ENCODE data around the gene KMT2B. TPM values are rescaled to one million over a fixed set of nuclear protein-coding genes. Genes with fewer than 3 reads are reported as not detected.

Gene KMT2B
- total RNA-seq, 3 donors from 2014 or later: 64.1 to 74.8 (median 74.5) TPM

DNA sequence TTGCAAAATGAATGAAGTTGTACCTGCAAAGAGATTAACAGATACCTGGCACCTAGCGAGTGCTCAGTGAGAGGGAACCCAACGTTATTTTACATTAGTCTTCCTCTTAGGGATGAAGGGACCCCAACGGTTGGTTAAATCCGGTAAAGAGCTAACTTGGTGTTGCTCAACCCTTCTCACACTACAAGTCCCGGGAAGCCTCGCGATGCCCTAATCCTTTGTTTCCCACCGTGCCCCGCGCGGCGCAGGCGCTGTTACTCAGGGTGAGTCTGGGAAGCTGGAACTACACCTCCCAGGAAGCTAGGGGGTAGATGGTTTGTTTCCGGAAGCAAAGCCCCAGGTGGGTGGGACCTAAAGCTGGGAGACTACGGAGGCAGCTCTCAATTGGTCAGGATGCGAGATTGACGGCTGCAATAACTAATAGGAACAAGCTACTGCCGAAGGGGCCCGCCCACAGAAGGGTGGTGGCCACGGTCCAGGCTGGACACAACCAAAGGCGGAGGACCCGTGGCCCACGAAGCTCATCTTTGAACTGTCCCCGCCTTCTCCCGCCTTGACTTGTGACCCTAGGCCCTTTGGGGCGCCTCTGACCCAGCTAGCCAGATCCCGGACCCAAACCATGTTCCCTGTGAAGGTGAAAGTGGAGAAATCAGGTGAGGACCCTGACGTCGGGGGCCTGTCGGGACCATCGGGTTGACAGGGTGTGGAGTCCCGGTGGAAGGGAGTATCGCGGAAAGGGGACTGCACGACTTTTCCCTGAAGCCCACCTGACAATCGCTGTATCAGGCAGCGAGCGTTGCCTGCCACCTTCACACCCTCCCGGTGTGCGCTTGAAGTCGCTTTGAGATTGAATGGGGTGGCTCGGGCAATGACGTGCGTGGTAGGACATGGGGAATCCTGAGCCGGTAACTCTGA is 30.6 kb downstream of the KMT2B start, which contains the start of gene LIN37:
Gene LIN37, plus strand, starts transcription at position 471 of the 915 bp plus-strand sequence. Its CDS starts 149 bp downstream, at position 620.
- Mint-ChIP-seq H3K36me3 (ENCODE audit: insufficient read depth) (peaks cover 2% of the 10 kb centered on the region), H3K4me1 (ENCODE audit: low read depth) (peaks cover 44% of the 10 kb centered on the region), H3K27me3 (ENCODE audit: low read depth) (no peaks in the 10 kb centered on the region), H3K4me3 (peak within 1 kb of the TSS; percentile 98), H3K9me3 (no peaks in the 10 kb centered on the region)
- ATAC-seq (peak; percentile 77 to 79), DNase-seq (peak; percentile 96)

DNA sequence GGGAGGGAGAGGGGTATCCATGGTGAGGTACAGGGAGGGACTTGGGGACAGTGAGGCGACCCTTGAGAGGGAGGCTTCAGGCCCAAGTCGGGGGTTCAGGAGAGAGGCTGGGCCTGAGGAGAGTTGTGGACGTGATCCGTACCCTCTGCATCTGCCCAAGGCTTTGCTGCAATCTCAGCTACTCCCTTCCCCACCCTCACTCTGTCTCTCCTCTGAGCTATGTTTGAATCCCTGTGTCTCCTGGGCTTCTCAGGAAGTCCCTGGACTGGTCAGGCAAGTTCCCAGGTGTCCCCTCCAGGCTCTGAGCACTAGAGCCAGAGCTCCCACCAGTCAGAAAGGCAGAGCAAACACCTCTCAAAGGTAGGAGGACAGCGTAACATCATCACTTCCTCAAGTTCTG is 32.4 kb downstream of the KMT2B start:
- DNase-seq (no peak), ATAC-seq (no peak)
- Mint-ChIP-seq H3K9me3 (no peaks in the 10 kb centered on the region), H3K27me3 (ENCODE audit: low read depth) (no peaks in the 10 kb centered on the region), H3K4me1 (ENCODE audit: low read depth) (peaks cover 34% of the 10 kb centered on the region), H3K4me3 (peak overlapping the region; percentile 46), H3K36me3 (ENCODE audit: insufficient read depth) (peaks cover 4% of the 10 kb centered on the region)

GRCh38 chr19:35751839-35752745 is 34.3 kb downstream of the KMT2B start:
- no peaks in the 10 kb centered on the region for H3K9me3 Mint-ChIP-seq
- H3K27me3 Mint-ChIP-seq (ENCODE audit: low read depth): peaks cover 5% of the 10 kb centered on the region
- H3K36me3 Mint-ChIP-seq (ENCODE audit: insufficient read depth): peaks cover 4% of the 10 kb centered on the region
- DNase-seq: no peak
- H3K4me3 Mint-ChIP-seq: no peak overlapping the region
- H3K4me1 Mint-ChIP-seq (ENCODE audit: low read depth): peaks cover 30% of the 10 kb centered on the region
- no peak for ATAC-seq

DNA sequence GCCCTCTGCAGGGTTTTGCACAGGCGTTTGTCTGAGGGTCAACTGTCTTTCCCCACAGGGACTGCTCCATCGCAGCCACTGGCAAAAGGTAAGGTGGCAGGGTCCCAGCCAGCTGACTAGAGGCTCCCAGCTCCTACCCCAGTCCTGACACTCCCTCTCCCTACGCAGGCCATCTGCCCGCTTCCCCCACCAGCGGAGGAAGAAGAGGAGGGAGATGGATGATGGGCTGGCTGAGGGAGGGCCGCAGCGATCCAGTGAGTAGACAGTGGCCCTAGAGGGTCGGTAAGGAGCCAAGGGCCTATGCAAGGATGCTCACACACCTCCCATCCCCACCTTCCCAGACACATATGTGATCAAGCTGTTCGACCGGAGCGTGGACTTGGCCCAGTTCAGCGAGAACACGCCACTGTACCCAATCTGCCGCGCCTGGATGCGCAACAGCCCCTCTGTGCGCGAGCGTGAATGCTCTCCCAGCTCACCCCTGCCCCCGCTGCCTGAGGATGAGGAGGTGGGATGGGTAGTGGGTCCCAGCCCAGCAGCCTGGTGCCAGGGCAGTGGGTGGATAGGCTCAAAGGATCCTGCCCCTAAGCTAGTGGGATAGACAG is 35.0 kb downstream of the KMT2B start:
- no peak for DNase-seq
- peaks cover 34% of the 10 kb centered on the region for H3K4me1 Mint-ChIP-seq (ENCODE audit: low read depth)
- H3K36me3 Mint-ChIP-seq (ENCODE audit: insufficient read depth): peaks cover 3% of the 10 kb centered on the region
- no peak for ATAC-seq
- no peaks in the 10 kb centered on the region for H3K9me3 Mint-ChIP-seq
- H3K27me3 Mint-ChIP-seq (ENCODE audit: low read depth): peaks cover 5% of the 10 kb centered on the region
- H3K4me3 Mint-ChIP-seq: no peak overlapping the region

- peaks cover 2% of the 10 kb centered on the region for H3K36me3 Mint-ChIP-seq (ENCODE audit: insufficient read depth)
- no peak for DNase-seq
- no peaks in the 10 kb centered on the region for H3K9me3 Mint-ChIP-seq
- no peak overlapping the region for H3K4me3 Mint-ChIP-seq
- peaks cover 5% of the 10 kb centered on the region for H3K27me3 Mint-ChIP-seq (ENCODE audit: low read depth)
- no peak for ATAC-seq
- H3K4me1 Mint-ChIP-seq (ENCODE audit: low read depth): peaks cover 30% of the 10 kb centered on the region
Measured at GRCh38 chr19:35753634-35754369, 36.0 kb downstream of the KMT2B start.

GRCh38 chr19:35754370-35755130 is 36.7 kb downstream of the KMT2B start:
- no peak for DNase-seq
- Mint-ChIP-seq H3K9me3 (no peaks in the 10 kb centered on the region), H3K4me1 (ENCODE audit: low read depth) (peaks cover 31% of the 10 kb centered on the region), H3K36me3 (ENCODE audit: insufficient read depth) (peaks cover 2% of the 10 kb centered on the region), H3K4me3 (no peak overlapping the region), H3K27me3 (ENCODE audit: low read depth) (peaks cover 5% of the 10 kb centered on the region)
- no peak for ATAC-seq

GRCh38 chr19:35755131-35755549 is 37.3 kb downstream of the KMT2B start:
- peaks cover 29% of the 10 kb centered on the region for H3K4me1 Mint-ChIP-seq (ENCODE audit: low read depth)
- H3K4me3 Mint-ChIP-seq: peak overlapping the region; percentile 24
- peaks cover 5% of the 10 kb centered on the region for H3K27me3 Mint-ChIP-seq (ENCODE audit: low read depth)
- H3K36me3 Mint-ChIP-seq (ENCODE audit: insufficient read depth): peaks cover 2% of the 10 kb centered on the region
- no peaks in the 10 kb centered on the region for H3K9me3 Mint-ChIP-seq
- ATAC-seq (no peak), DNase-seq (no peak)

DNA sequence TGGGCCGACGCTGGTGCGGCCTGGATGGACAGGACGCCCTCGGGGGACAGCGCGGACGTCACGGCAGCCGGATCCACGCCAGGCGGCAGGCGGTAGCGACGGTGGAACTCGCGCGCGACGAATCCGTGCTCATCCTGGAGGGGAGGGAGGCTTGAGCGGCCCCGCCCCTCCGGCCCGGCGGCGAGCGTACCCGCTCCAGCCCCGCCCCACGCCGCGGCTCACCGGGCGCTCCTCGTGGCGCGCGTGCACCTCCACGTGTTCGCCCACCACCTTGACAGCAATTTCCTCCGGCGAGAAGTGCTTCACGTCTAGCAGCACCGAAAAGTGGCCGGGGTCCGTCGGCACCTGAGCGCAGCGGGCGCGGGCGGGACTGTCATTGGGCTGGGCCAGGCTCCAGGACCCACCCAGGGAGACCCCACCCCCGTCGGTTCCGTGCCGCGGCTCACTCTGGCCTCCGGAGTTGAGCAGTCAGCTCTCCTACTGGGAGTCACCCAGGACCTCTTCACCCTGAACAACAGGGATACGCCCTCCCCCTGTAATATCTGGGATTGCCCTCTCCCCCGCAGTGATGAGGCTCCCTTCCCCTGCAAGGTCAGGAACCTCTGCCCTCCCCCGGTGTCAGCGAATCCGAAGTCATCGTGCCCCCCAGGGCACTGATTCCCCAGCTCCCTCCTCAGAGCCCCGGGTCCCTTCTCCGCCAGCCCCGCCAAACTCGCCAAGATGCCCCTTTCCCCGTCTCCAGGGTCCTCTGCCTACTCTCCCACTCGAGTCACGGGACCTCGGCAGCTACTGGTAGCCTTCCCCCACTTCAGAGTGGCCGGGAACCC is 38.0 kb downstream of the KMT2B start:
- peak; percentile 64 for DNase-seq
- Mint-ChIP-seq H3K36me3 (ENCODE audit: insufficient read depth) (peaks cover 2% of the 10 kb centered on the region), H3K4me3 (peak overlapping the region; percentile 37), H3K4me1 (ENCODE audit: low read depth) (peaks cover 29% of the 10 kb centered on the region), H3K9me3 (no peaks in the 10 kb centered on the region), H3K27me3 (ENCODE audit: low read depth) (peaks cover 5% of the 10 kb centered on the region)
- no peak for ATAC-seq

DNA sequence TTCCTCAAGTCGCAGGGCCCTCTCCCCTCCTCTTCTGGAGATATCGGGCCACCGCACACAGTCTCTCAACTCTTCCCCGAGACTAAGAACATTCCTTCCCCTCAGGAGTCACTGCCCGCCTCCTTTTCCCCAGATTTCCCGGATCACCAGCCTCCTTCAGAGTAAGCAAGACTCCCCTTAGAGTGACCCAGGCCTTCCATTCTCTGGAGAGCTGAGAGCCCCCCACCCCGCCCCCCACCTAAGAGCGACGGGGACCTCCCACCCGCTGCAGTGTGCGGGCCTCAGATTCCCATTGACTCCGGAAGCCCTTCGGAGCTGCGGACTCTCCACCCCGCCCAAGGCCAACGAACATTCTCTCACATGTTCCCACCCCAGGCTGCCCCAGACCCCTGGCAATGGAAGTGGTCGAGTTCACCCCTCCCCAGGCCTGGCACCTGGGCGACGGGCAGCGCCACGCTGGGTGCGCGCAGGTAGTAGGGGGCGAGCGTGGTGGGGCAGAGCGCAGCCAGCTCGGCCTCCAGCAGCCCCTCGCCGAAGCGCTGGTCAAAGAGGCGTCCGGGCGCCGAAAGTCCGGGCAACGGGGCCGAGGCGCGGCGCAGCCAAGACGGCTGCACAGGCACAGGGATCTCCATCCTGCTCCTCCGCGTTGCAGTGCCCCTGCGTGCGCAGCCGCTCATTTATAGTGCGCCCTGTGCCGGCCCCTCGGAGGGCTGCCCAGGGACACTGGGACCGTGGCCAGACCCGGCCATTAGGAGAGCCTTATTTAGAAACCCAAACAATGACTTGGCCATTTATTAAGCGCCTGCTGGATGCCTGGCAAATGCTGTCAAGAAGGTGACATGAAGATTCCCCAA is 38.8 kb downstream of the KMT2B start, which contains the start of gene HSPB6:
Gene HSPB6, minus strand, starts transcription at position 653 of the 854 bp plus-strand sequence. Its CDS starts 21 bp downstream, at position 632.
- H3K4me1 Mint-ChIP-seq (ENCODE audit: low read depth): peaks cover 29% of the 10 kb centered on the region
- H3K4me3 Mint-ChIP-seq: peak within 1 kb of the TSS; percentile 95
- DNase-seq: no peak

DNA sequence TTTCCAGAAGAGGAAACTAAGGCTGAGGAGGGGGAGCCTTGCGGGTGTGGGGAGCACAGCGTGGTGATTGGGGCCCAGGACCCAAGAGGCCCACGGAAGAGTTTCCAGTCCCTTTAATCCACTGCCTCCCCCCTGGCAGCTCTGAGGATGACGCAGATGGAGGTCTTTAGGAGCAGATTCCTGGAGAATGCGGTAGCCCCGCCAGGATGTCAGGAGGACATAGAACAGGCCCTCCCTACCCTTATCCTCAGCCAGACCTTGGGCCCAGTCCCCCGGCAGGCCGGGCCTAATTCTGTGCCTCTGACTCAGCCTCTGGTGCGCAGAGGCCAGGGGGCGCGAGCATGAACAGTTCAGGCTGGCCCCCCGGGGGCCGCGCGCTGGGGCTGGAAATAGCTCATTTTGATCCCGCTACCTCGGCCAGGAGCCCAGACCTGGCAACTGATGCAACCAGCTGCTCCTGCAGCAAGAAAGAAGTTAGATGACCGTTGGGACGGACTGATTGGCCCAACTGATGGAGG is 39.5 kb downstream of the KMT2B start:
- ATAC-seq (peak in 1 of 2 donors; percentile 6), DNase-seq (no peak)
- H3K36me3 Mint-ChIP-seq (ENCODE audit: insufficient read depth): peaks cover 10% of the 10 kb centered on the region
- peak overlapping the region; percentile 95 for H3K4me3 Mint-ChIP-seq
- no peaks in the 10 kb centered on the region for H3K9me3 Mint-ChIP-seq
- peaks cover 5% of the 10 kb centered on the region for H3K27me3 Mint-ChIP-seq (ENCODE audit: low read depth)
- H3K4me1 Mint-ChIP-seq (ENCODE audit: low read depth): peaks cover 29% of the 10 kb centered on the region

More for the DNA sequence above, 38.8 kb downstream of the KMT2B start, which contains the start of gene HSPB6:
- H3K9me3 Mint-ChIP-seq: no peaks in the 10 kb centered on the region
- peaks cover 4% of the 10 kb centered on the region for H3K36me3 Mint-ChIP-seq (ENCODE audit: insufficient read depth)
- no peak for ATAC-seq
- H3K27me3 Mint-ChIP-seq (ENCODE audit: low read depth): peaks cover 5% of the 10 kb centered on the region

Measured in activated T-cell treated with anti-CD3 and anti-CD28 coated beads, Interleukin-2, amount 50 U/mL, for 4 hours (primary cell).